ENCODE measurements around the gene FURIN. TPM values are rescaled to one million over a fixed set of nuclear protein-coding genes. Genes with fewer than 3 reads are reported as not detected.

The FURIN gene
- total and polyA plus RNA-seq, 8 donors, result 43.6 to 114 (median 61.1) TPM

- no peak for DNase-seq
Observed at GRCh38 chr15:90828111-90828510, 40.3 kb upstream of the FURIN start.

GRCh38 chr15:90829126-90829525 is 39.3 kb upstream of the FURIN start:
- Histone ChIP-seq H3K27me3 (no peaks in the 10 kb centered on the region), H3K27ac (peak overlapping the region in 1 of 2 donors; percentile 97), H3K4me3 (no peak overlapping the region), H3K4me1 (peaks cover 0 to 47% of the 10 kb centered on the region in 2 donors), H3K9me3 (no peaks in the 10 kb centered on the region), H3K36me3 (no peaks in the 10 kb centered on the region)
- ATAC-seq, result no peak
- intact Hi-C loops (cut with DNase I), result no loop called here
- no peak for DNase-seq
- TF ChIP-seq CTCF (IDR thresholded peaks at IDR 0.05), result no peak

More at GRCh38 chr15:90828111-90828510, 40.3 kb upstream of the FURIN start:
- intact Hi-C loops (cut with DNase I), result no loop called here
- Histone ChIP-seq H3K4me3 (no peak overlapping the region), H3K27ac (no peak overlapping the region), H3K4me1 (peaks cover 0 to 49% of the 10 kb centered on the region in 2 donors), H3K27me3 (no peaks in the 10 kb centered on the region), H3K36me3 (no peaks in the 10 kb centered on the region), H3K9me3 (no peaks in the 10 kb centered on the region)
- ATAC-seq, result no peak
- no peak for TF ChIP-seq CTCF (IDR thresholded peaks at IDR 0.05)

- Histone ChIP-seq H3K4me3 (peak overlapping the region in 1 of 2 donors; percentile 11), H3K4me1 (peaks cover 0 to 45% of the 10 kb centered on the region in 2 donors), H3K36me3 (no peaks in the 10 kb centered on the region), H3K9me3 (no peaks in the 10 kb centered on the region), H3K27me3 (no peaks in the 10 kb centered on the region), H3K27ac (peak overlapping the region; percentile 53 to 97)
- DNase-seq (peak in 2 of 4 donors; percentile 32 to 55), ATAC-seq (peak; percentile 82)
- TF ChIP-seq CTCF (IDR thresholded peaks at IDR 0.05), result no peak
- intact Hi-C loops (cut with DNase I), result no loop called here
Observed at GRCh38 chr15:90829942-90830440, 38.4 kb upstream of the FURIN start.

- Histone ChIP-seq H3K4me1 (peaks cover 0 to 77% of the 10 kb centered on the region in 2 donors), H3K27me3 (no peaks in the 10 kb centered on the region), H3K9me3 (no peaks in the 10 kb centered on the region), H3K27ac (no peak overlapping the region), H3K36me3 (no peaks in the 10 kb centered on the region), H3K4me3 (no peak overlapping the region)
- intact Hi-C loops (cut with DNase I), result no loop called here
- TF ChIP-seq CTCF (IDR thresholded peaks at IDR 0.05), result no peak
- no peak for DNase-seq
- ATAC-seq, result no peak
Observed at GRCh38 chr15:90834626-90835025, 33.8 kb upstream of the FURIN start.

GRCh38 chr15:90836296-90836871 is 32.0 kb upstream of the FURIN start:
- TF ChIP-seq CTCF (IDR thresholded peaks at IDR 0.05), result no peak
- Histone ChIP-seq H3K27ac (no peak overlapping the region), H3K9me3 (no peaks in the 10 kb centered on the region), H3K4me3 (no peak overlapping the region), H3K27me3 (no peaks in the 10 kb centered on the region), H3K36me3 (no peaks in the 10 kb centered on the region), H3K4me1 (peaks cover 0 to 74% of the 10 kb centered on the region in 2 donors)
- intact Hi-C loops (cut with DNase I), result no loop called here
- ATAC-seq (peak; percentile 19), DNase-seq (no peak)
